Upper lobe of right lung (tissue), 1 donor: ENCODE measurements around the gene HDLBP. TPM values are rescaled to one million over a fixed set of nuclear protein-coding genes. Genes with fewer than 3 reads are reported as not detected.
"Not testable (repeated sequence)": the region's sequence is repeated elsewhere in the genome, so short reads cannot be mapped to it uniquely, and the experiment has no call there.

Source experiments
- ATAC-seq: fragments of 200-7000 bp; cut with Tn5 transposase; one replicate; pipeline ENCODE4 v1.9.1; 2020; ENCODE audit warnings: mild to moderate bottlenecking, moderate library complexity
- DNase-seq: peaks from one replicate; pipeline ENCODE4 v3.0.0-alpha.2; 2020
- H3K27ac ChIP-seq: fragments of 200-600 bp; one replicate; pipeline ENCODE4 v1.8.0; 2022
- H3K27me3 ChIP-seq: fragments of 200-600 bp; one replicate; pipeline ENCODE4 v1.8.0; 2022; ENCODE audit warnings: mild to moderate bottlenecking
- H3K36me3 ChIP-seq: fragments of 200-600 bp; one replicate; pipeline ENCODE4 v1.8.0; 2022
- H3K4me1 ChIP-seq: fragments of 200-600 bp; one replicate; pipeline ENCODE4 v1.8.0; 2022
- H3K4me3 ChIP-seq: fragments of 200-600 bp; one replicate; pipeline ENCODE4 v1.8.0; 2022; ENCODE audit warnings: mild to moderate bottlenecking
- H3K9me3 ChIP-seq: fragments of 200-600 bp; one replicate; pipeline ENCODE4 v1.8.0; 2022
- intact Hi-C: fragments of 100-400 bp; cut with DNase I; formaldehyde crosslinking; loops from one replicate; pipeline ENCODE4 v1.11.0; 2022
- total RNA-seq: library from RNA; stranded (reverse); fragmentation: NEBNext Ultra II Directional; extraction: Animal tissue kit (Norgen Biotek cat#: 25700); gene quantifications from one replicate; pipeline ENCODE4 v1.2.1, GENCODE V29; 2021
- TF ChIP-seq, protein P1 (sequence below): fragments of 200-600 bp; IDR thresholded peaks from one replicate; pipeline ENCODE4 v1.8.0; 2022; ENCODE audit warnings: antibody characterized with exemption
- donor health status: DM: no; HTN: yes; CAD: no; lungs with severe emphysema.

Gene HDLBP
- total RNA-seq, 1 donor from 2014 or later: 444 TPM

GRCh38 chr2:241197947-241198346 lies 117.5 kb downstream of the HDLBP start:
- intact Hi-C loops: no loop called here
- DNase-seq (no peak), ATAC-seq (no peak)
- H3K36me3 ChIP-seq: no peaks in the 10 kb centered on the region
- H3K4me1 ChIP-seq: no peaks in the 10 kb centered on the region
- H3K27ac ChIP-seq: no peak overlapping the region
- H3K27me3 ChIP-seq: no peaks in the 10 kb centered on the region
- no peak overlapping the region for H3K4me3 ChIP-seq
- no peaks in the 10 kb centered on the region for H3K9me3 ChIP-seq
- TF ChIP-seq, protein P1, sequence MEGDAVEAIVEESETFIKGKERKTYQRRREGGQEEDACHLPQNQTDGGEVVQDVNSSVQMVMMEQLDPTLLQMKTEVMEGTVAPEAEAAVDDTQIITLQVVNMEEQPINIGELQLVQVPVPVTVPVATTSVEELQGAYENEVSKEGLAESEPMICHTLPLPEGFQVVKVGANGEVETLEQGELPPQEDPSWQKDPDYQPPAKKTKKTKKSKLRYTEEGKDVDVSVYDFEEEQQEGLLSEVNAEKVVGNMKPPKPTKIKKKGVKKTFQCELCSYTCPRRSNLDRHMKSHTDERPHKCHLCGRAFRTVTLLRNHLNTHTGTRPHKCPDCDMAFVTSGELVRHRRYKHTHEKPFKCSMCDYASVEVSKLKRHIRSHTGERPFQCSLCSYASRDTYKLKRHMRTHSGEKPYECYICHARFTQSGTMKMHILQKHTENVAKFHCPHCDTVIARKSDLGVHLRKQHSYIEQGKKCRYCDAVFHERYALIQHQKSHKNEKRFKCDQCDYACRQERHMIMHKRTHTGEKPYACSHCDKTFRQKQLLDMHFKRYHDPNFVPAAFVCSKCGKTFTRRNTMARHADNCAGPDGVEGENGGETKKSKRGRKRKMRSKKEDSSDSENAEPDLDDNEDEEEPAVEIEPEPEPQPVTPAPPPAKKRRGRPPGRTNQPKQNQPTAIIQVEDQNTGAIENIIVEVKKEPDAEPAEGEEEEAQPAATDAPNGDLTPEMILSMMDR: no peak

GRCh38 chr2:241197246-241197645 lies 118.2 kb downstream of the HDLBP start:
- H3K27ac ChIP-seq, H3K27me3 ChIP-seq, H3K9me3 ChIP-seq, H3K4me3 ChIP-seq, ATAC-seq, H3K4me1 ChIP-seq, intact Hi-C loops, H3K36me3 ChIP-seq, DNase-seq: not testable (repeated sequence)

DNA sequence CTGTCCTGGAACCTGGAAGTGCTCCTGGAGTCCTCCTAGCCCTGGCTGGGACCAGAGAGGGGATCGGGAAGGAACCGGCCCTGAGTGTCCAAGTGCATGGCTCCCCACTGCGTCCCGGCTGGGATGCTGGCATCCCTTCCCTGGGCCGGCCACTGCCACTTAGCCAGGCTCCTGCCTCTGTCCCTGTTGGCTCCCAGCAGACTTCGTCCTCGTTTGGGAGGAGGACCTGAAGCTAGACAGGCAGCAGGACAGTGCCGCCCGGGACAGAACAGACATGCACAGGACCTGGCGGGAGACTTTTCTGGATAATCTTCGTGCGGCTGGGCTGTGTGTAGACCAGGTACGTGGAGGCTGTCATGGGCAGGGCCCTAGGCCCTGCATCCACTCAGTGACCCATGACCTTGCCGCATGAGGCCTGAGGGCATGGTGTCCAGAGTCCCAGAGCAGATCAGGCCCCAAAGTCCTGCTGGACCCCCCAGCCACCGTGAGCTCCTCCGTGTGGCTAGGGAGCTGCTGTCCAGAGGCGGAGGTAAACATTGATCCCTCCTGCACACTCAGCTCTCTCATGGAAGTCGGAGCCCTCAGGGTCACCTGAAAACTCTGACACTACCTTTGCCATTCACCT lies 119.9 kb downstream of the HDLBP start:
- ATAC-seq (no peak), DNase-seq (peak; percentile 44)
- TF ChIP-seq, protein P1: no peak
- no peak overlapping the region for H3K27ac ChIP-seq
- intact Hi-C loops: no loop called here
- no peaks in the 10 kb centered on the region for H3K36me3 ChIP-seq
- no peaks in the 10 kb centered on the region for H3K9me3 ChIP-seq
- H3K4me1 ChIP-seq: no peaks in the 10 kb centered on the region
- no peak overlapping the region for H3K4me3 ChIP-seq
- no peaks in the 10 kb centered on the region for H3K27me3 ChIP-seq

- H3K4me1 ChIP-seq: no peaks in the 10 kb centered on the region
- DNase-seq (peak; percentile 46), ATAC-seq (no peak)
- H3K27me3 ChIP-seq: no peaks in the 10 kb centered on the region
- H3K36me3 ChIP-seq: no peaks in the 10 kb centered on the region
- no peak overlapping the region for H3K4me3 ChIP-seq
- no peak overlapping the region for H3K27ac ChIP-seq
- intact Hi-C loops: no loop called here
- TF ChIP-seq, protein P1: no peak
- no peaks in the 10 kb centered on the region for H3K9me3 ChIP-seq
Measured at GRCh38 chr2:241194811-241195210, 120.7 kb downstream of the HDLBP start.

DNA sequence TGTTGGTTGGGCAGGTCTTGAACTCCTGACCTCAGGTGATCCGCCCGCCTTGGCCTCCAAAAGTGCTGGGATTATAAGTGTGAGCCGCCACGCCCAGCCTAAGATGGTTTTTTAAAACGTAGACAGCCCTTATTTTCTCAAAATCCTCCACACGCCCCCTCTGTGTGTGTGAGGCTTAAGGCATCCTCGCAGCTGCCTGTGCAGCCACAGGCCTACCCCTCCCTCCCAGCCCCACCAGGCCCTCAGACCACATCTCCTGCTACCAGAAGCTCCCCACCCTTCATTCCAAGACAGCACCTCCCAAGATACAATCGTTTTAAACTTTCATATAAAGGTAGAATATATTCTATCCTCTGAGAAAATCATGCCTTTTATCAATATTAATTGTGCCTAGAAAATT lies 122.2 kb downstream of the HDLBP start:
- DNase-seq (no peak), ATAC-seq (no peak)
- intact Hi-C loops: no loop called here

GRCh38 chr2:241191081-241191480 lies 124.4 kb downstream of the HDLBP start:
- no peaks in the 10 kb centered on the region for H3K27me3 ChIP-seq
- DNase-seq: no peak
- H3K36me3 ChIP-seq: no peaks in the 10 kb centered on the region
- H3K4me3 ChIP-seq: no peak overlapping the region
- no peak for ATAC-seq
- TF ChIP-seq, protein P1: no peak
- no peak overlapping the region for H3K27ac ChIP-seq
- intact Hi-C loops: no loop called here
- no peaks in the 10 kb centered on the region for H3K4me1 ChIP-seq
- H3K9me3 ChIP-seq: no peaks in the 10 kb centered on the region

More for the DNA sequence above, 122.2 kb downstream of the HDLBP start:
- no peaks in the 10 kb centered on the region for H3K9me3 ChIP-seq
- no peaks in the 10 kb centered on the region for H3K36me3 ChIP-seq
- H3K4me3 ChIP-seq: no peak overlapping the region
- H3K27ac ChIP-seq: no peak overlapping the region
- no peaks in the 10 kb centered on the region for H3K4me1 ChIP-seq
- H3K27me3 ChIP-seq: no peaks in the 10 kb centered on the region
- TF ChIP-seq, protein P1: no peak
